ENCODE data around the gene RAVER1.

The RAVER1 gene

DNA sequence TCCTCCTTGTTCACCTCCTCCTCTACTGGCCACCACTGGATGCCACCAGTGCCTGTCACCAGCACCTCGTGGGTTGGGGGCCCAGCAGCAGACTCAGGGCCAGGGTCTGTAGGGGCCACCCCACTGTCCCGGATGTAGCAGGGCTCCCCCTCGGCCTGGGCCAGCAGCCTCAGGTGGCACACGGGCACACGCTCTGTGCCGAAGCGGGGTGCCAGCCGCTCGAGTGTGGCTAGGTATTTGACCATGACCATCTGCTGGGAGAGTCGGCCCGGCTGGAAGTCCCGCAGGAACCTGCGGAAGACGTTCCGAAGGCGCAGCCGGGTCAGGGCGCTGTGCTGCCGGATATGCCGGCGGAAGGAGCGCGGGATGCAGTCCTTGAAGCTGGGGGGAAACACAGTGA is 32.2 kb upstream of the RAVER1 start:
- Histone ChIP-seq H3K9ac (no peak overlapping the region), H3K4me2 (no peak overlapping the region), H3K27me3 (no peaks in the 10 kb centered on the region), H3K36me3 (peaks cover 100% of the 10 kb centered on the region), H4K20me1 (peaks cover 28% of the 10 kb centered on the region; the same call in 1 of the 2 replicates), H3K4me1 (0 out of 2 replicates have a peak, but pooled peaks cover 7% of the 10 kb centered on the region), H3K27ac (no peak overlapping the region), H3K4me3 (no peak overlapping the region), H3K9me3 (no peaks in the 10 kb centered on the region)
- TF ChIP-seq Cebpa-rat (IDR thresholded peaks at IDR 0.05), result no peak

- Histone ChIP-seq H3K9me3 (no peaks in the 10 kb centered on the region), H3K4me3 (no peak overlapping the region), H3K36me3 (peaks cover 100% of the 10 kb centered on the region), H3K4me1 (0 out of 2 replicates have a peak, but pooled peaks cover 7% of the 10 kb centered on the region), H3K27me3 (no peaks in the 10 kb centered on the region), H3K4me2 (no peak overlapping the region), H3K9ac (no peak overlapping the region), H3K27ac (no peak overlapping the region), H4K20me1 (peaks cover 28% of the 10 kb centered on the region; the same call in 1 of the 2 replicates)
- no peak for TF ChIP-seq Cebpa-rat (IDR thresholded peaks at IDR 0.05)
Observed at GRCh38 chr19:10364644-10365043, 31.3 kb upstream of the RAVER1 start.

GRCh38 chr19:10363789-10364281 is 30.5 kb upstream of the RAVER1 start:
- peaks cover 28% of the 10 kb centered on the region; the same call in 1 of the 2 replicates for H4K20me1 ChIP-seq
- no peak overlapping the region for H3K4me3 ChIP-seq
- no peak overlapping the region for H3K9ac ChIP-seq
- H3K27ac ChIP-seq, result no peak overlapping the region
- no peak overlapping the region for H3K4me2 ChIP-seq
- 0 out of 2 replicates have a peak, but pooled peaks cover 7% of the 10 kb centered on the region for H3K4me1 ChIP-seq
- no peak for TF ChIP-seq Cebpa-rat (IDR thresholded peaks at IDR 0.05)
- H3K27me3 ChIP-seq, result no peaks in the 10 kb centered on the region
- H3K36me3 ChIP-seq, result peaks cover 100% of the 10 kb centered on the region
- no peaks in the 10 kb centered on the region for H3K9me3 ChIP-seq

DNA sequence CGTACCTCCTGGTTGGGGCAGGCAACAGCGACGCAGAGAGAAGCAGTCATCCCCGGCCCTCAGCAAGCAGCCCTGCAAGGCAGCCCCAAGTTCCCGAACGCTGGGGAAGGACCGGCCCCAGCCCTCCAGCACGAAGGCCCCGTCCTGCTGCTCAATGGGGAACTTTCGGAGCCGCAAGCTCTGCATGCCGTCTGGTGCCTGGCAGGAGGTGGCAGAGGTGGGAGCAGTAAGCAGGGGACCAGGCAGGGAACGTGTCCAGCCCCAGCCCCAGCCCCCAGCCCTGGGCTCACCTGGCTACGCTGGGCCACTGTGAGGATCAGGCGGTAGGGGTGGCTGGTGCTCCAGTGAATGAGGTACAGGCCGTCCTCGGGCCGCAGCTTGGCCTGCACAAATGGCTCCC is 28.9 kb upstream of the RAVER1 start:
- Histone ChIP-seq H3K4me2 (no peak overlapping the region), H3K27me3 (no peaks in the 10 kb centered on the region), H3K4me1 (no peaks in the 10 kb centered on the region), H3K9me3 (no peaks in the 10 kb centered on the region), H3K27ac (no peak overlapping the region), H4K20me1 (0 out of 2 replicates have a peak, but pooled peaks cover 22% of the 10 kb centered on the region), H3K9ac (no peak overlapping the region), H3K4me3 (no peak overlapping the region), H3K36me3 (peaks cover 100% of the 10 kb centered on the region)
- no peak for TF ChIP-seq Cebpa-rat (IDR thresholded peaks at IDR 0.05)

DNA sequence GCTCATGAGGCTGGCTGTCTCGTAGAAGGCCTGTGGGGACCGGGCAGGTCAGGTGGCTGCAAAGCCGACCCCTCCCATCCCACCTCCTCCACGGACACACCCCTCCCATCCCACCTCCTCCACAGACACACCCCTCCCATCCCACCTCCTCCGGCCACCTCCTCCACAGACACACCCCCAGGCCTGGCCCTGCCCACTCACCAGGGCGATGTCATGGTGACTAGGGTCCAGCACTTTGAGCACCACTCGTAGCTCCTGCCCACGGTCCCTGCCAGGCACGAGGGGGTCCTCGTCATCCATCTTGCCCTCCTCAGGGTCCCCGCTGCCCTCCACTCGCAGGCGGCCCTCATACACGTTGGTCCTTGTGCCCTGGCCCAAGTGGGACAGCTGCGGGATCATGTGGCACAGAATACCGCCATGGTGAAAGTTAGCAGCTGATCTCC is 28.3 kb upstream of the RAVER1 start:
- H4K20me1 ChIP-seq, result 0 out of 2 replicates have a peak, but pooled peaks cover 22% of the 10 kb centered on the region
- H3K36me3 ChIP-seq, result peaks cover 100% of the 10 kb centered on the region
- no peak overlapping the region for H3K9ac ChIP-seq
- no peaks in the 10 kb centered on the region for H3K27me3 ChIP-seq
- H3K4me1 ChIP-seq, result no peaks in the 10 kb centered on the region
- H3K4me2 ChIP-seq, result no peak overlapping the region
- TF ChIP-seq Cebpa-rat (IDR thresholded peaks at IDR 0.05), result no peak
- no peak overlapping the region for H3K27ac ChIP-seq
- no peaks in the 10 kb centered on the region for H3K9me3 ChIP-seq
- H3K4me3 ChIP-seq, result no peak overlapping the region

- Histone ChIP-seq H3K36me3 (peaks cover 97% of the 10 kb centered on the region), H3K4me3 (no peak overlapping the region), H3K9me3 (no peaks in the 10 kb centered on the region), H3K9ac (0 out of 2 replicates have a peak overlapping the region, but pooled peaks have one; percentile 8), H4K20me1 (no peaks in the 10 kb centered on the region), H3K4me2 (no peak overlapping the region), H3K4me1 (no peaks in the 10 kb centered on the region), H3K27ac (no peak overlapping the region), H3K27me3 (no peaks in the 10 kb centered on the region)
- no peak for TF ChIP-seq Cebpa-rat (IDR thresholded peaks at IDR 0.05)
Observed at GRCh38 chr19:10356431-10356830, 23.1 kb upstream of the RAVER1 start.

DNA sequence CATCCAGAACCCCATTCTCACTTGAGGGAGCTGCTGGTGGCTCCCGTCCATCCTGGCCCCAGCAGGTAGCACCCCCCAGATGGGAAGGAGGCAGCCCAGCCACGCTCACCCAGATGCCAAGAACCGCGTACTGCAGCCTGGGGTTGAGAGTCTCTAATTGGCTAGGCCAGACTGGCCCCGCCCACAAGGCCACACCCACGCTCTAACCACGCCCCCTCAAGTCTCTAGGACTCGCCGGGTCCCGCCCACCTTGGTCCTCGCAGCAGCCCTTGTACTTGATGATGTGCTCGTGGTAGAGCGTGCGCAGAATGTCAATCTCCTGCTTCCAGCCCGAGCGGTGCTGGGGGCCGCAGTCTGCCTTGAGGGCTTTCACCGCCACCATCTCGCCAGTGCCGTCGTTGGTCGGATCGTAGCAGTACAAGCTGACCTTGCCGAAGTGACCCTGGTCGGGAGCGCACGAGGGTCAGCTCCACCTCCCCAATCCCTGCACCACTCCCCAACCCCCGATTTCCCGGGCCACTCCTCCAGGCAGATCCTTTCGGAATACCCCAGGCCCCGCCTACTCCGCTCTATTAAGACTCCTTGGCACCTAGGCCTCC is 20.6 kb upstream of the RAVER1 start:
- Histone ChIP-seq H3K9me3 (no peaks in the 10 kb centered on the region), H4K20me1 (no peaks in the 10 kb centered on the region), H3K9ac (no peak overlapping the region), H3K4me3 (no peak overlapping the region), H3K27me3 (no peaks in the 10 kb centered on the region), H3K4me2 (no peak overlapping the region), H3K36me3 (peaks cover 97% of the 10 kb centered on the region), H3K4me1 (no peaks in the 10 kb centered on the region), H3K27ac (no peak overlapping the region)
- no peak for TF ChIP-seq Cebpa-rat (IDR thresholded peaks at IDR 0.05)

DNA sequence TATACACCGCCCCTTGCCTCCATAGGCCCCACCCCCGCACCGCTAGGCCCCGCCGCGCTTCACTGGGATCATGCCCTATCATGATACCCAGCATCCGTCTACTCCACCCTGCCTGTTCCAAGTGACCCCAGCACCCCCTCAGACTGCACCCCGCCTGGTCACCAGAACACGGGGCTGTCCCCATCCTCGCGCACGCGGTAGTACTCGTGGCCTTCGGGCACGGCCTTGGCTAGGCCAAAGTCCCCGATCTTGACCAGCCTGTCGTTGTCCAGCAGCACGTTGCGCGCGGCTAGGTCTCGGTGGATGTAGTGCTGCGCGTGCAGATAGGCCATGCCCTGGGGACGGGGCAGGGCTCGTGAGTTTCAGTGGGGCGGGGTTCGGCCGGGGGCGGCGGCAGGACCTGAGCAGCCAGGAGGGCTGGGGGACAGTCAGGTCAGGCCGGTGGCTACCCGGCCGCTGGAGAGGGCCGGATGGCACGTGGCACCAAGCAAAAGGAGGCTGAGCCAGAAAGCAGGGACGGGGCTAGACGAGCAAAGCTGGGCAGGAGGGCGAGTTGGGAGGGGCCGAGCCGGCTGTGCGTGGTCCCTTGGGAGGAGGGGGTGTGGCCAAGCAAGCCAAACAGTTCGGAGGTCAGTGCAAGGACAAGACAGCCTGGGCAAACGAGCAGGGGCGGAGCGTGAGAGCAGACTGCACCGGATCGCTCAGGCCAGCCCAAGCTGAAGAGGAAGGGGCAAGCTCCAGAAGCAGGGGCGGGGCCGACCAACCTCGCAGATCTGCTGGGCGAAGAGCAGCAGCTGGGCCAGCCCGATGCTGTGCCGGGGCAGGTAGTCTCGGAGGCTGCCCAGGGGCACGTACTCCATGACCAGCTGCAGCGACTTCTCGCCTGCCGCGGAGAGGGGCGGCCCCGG is 19.7 kb upstream of the RAVER1 start:
- no peaks in the 10 kb centered on the region for H4K20me1 ChIP-seq
- H3K4me2 ChIP-seq, result no peak overlapping the region
- H3K9me3 ChIP-seq, result no peaks in the 10 kb centered on the region
- TF ChIP-seq Cebpa-rat (IDR thresholded peaks at IDR 0.05), result no peak
- no peak overlapping the region for H3K4me3 ChIP-seq
- H3K27ac ChIP-seq, result no peak overlapping the region
- no peak overlapping the region for H3K9ac ChIP-seq
- no peaks in the 10 kb centered on the region for H3K4me1 ChIP-seq
- peaks cover 91% of the 10 kb centered on the region for H3K36me3 ChIP-seq
- H3K27me3 ChIP-seq, result no peaks in the 10 kb centered on the region

- no peak overlapping the region for H3K9ac ChIP-seq
- H4K20me1 ChIP-seq, result no peaks in the 10 kb centered on the region
- no peaks in the 10 kb centered on the region for H3K9me3 ChIP-seq
- no peak for TF ChIP-seq Cebpa-rat (IDR thresholded peaks at IDR 0.05)
- H3K4me3 ChIP-seq, result no peak overlapping the region
- no peaks in the 10 kb centered on the region for H3K27me3 ChIP-seq
- no peak overlapping the region for H3K27ac ChIP-seq
- H3K4me1 ChIP-seq, result no peaks in the 10 kb centered on the region
- H3K36me3 ChIP-seq, result peaks cover 30% of the 10 kb centered on the region
- H3K4me2 ChIP-seq, result no peak overlapping the region
Observed at GRCh38 chr19:10346509-10346908, 13.2 kb upstream of the RAVER1 start.

DNA sequence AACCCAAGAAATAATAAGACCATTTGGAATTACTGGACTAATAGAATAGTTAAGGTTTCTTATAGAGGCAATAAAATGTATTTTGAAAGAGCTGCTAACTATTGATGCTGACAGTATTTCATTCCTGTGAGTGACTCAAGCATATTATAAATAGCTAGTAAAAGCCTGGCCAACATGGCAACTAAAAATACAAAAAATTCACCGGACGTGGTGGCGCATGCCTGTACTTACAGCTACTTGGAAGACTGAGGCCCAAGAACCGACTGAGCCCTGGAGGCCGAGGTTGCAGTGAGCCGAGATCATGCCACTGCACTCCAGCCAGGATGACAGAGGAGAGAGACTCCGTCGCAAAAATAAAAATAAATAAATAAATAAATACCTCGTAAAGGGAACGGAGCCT is 11.5 kb upstream of the RAVER1 start:
- H3K27ac ChIP-seq, result no peak overlapping the region

More for the DNA sequence above, 11.5 kb upstream of the RAVER1 start:
- H3K4me1 ChIP-seq, result peaks cover 13% of the 10 kb centered on the region
- H3K27me3 ChIP-seq, result no peaks in the 10 kb centered on the region
- H4K20me1 ChIP-seq, result no peaks in the 10 kb centered on the region
- no peak overlapping the region for H3K4me3 ChIP-seq
- no peaks in the 10 kb centered on the region for H3K9me3 ChIP-seq
- no peak overlapping the region for H3K4me2 ChIP-seq
- TF ChIP-seq Cebpa-rat (IDR thresholded peaks at IDR 0.05), result no peak
- H3K9ac ChIP-seq, result no peak overlapping the region
- peaks cover 12% of the 10 kb centered on the region for H3K36me3 ChIP-seq

Data from BLaER1 (cell line).